GM13977 (cell line): ENCODE measurements around the gene ADGRE3.
A peak's percentile ranks its signal among the peaks of the same experiment; 100 is the strongest.
"Not testable (repeated sequence)": the region's sequence is repeated elsewhere in the genome, so short reads cannot be mapped to it uniquely, and the experiment has no call there.

ENCODE experiments used
- DNase-seq: peaks from one replicate; pipeline ENCODE4 v3.0.0; 2012; ENCODE audit warnings: low spot score
- in situ Hi-C: fragments of 300-500 bp; cut with MboI; formaldehyde crosslinking; loops from one replicate; pipeline ENCODE4 v1.12.0; 2022; ENCODE audit warnings: low sequenced_read_pairs, low pct_unique_long_range_greater_than_20kb, mixed read lengths, inconsistent platforms; ENCODE audit not compliant: unreplicated experiment
- TF ChIP-seq, protein P1 (sequence below): IDR thresholded peaks from 2 replicates; pipeline ENCODE4 v1.5.1; 2012; ENCODE audit warnings: mild to moderate bottlenecking, control low read depth; ENCODE audit not compliant: insufficient read depth; ENCODE audit errors: extremely low read depth, missing control alignments

The ADGRE3 gene

GRCh38 chr19:14611051-14611450 is 63.6 kb downstream of the ADGRE3 start:
- DNase-seq, result no peak
- TF ChIP-seq, protein P1, sequence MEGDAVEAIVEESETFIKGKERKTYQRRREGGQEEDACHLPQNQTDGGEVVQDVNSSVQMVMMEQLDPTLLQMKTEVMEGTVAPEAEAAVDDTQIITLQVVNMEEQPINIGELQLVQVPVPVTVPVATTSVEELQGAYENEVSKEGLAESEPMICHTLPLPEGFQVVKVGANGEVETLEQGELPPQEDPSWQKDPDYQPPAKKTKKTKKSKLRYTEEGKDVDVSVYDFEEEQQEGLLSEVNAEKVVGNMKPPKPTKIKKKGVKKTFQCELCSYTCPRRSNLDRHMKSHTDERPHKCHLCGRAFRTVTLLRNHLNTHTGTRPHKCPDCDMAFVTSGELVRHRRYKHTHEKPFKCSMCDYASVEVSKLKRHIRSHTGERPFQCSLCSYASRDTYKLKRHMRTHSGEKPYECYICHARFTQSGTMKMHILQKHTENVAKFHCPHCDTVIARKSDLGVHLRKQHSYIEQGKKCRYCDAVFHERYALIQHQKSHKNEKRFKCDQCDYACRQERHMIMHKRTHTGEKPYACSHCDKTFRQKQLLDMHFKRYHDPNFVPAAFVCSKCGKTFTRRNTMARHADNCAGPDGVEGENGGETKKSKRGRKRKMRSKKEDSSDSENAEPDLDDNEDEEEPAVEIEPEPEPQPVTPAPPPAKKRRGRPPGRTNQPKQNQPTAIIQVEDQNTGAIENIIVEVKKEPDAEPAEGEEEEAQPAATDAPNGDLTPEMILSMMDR, result no peak
- in situ Hi-C loops, result no loop called here

DNA sequence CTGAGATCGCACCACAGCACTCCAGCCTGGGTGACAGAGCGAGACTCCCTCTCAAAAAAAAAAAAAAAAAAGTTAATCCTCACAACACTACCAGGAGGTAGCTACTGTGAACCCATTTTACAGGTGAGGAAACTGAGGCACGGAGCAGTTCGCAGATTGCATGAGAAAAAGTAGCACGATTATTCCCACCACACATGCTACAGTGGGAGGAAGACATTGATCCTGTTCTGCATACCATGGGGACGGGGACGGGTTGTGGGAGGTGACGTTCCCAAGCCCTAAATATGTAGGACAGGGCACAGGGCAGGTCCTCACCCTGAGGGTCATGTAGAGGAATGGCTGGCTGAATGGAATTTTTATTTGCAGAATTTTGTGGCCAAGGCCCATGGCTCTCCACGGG is 68.0 kb downstream of the ADGRE3 start:
- no peak for DNase-seq
- TF ChIP-seq, protein P1, result no peak
- in situ Hi-C loops, result no loop called here

DNA sequence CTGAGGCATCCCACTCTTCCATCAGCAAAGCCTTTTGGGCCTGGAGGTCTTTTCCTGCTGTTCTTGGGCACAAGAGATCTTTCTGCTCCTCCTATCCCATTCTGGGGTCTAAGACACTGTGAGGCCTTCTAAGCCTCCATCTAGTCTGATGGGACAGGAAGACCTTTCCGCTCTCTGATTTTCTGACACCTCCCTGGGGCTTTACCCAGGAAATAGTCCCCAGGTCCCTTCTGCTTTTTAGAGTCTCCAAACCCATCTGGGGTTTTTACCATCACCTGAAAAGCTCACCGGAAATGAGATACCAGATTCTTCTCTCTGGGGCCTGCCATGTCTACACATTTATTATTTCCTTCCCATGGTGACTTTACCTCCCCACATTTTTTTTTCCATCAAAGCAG is 70.7 kb downstream of the ADGRE3 start:
- TF ChIP-seq, protein P1, result no peak
- in situ Hi-C loops, result no loop called here
- DNase-seq, result peak; percentile 68

DNA sequence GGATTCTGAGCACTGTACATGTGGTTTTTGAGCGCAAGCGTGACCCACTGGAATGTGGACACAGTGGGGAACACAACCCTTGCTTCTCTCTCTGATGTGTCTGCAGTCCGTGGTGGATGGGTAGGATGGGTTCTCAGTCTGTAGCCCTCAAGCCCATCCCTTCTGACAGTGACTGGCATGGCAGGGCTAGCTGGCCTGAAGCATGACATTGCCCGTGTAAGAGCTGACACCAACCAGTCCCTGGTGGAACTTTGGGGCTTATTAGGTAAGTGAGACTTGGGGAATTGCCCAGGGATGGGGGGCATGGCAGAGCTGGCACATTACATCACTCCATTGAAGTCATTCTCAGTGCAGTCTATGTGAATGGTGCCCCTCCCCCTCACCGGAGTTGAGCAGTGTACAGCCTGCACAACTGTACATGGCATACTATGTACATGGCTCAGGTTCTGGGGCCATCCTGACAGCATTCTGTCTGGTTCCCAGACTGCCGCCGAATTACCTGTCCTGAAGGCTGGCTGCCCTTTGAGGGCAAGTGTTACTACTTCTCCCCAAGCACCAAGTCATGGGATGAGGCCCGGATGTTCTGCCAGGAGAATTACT is 75.0 kb downstream of the ADGRE3 start:
- TF ChIP-seq, protein P1, result no peak
- DNase-seq, result no peak
- in situ Hi-C loops, result no loop called here

GRCh38 chr19:14595558-14595957 is 79.1 kb downstream of the ADGRE3 start:
- TF ChIP-seq, protein P1, result no peak
- in situ Hi-C loops, result no loop called here
- no peak for DNase-seq

DNA sequence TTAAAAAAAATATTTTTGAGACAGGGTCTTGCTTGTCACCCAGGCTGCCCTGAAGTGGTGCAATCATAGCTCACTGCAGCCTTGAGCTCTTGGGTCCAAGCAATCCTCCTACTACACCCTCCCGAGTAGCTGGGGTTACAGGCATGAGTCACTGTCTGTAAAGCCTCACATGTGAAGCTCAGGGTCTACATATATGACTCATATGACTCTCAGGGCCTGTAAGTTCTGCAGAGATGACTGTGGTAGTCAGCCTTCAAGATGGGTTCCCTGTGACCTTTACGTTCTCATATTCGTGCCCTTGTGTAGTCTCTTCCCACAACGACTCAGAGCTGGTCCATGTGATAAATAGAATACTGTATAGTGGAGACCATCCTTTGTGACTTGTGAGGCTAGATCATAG is 85.2 kb downstream of the ADGRE3 start:
- in situ Hi-C loops, result not testable (repeated sequence)

DNA sequence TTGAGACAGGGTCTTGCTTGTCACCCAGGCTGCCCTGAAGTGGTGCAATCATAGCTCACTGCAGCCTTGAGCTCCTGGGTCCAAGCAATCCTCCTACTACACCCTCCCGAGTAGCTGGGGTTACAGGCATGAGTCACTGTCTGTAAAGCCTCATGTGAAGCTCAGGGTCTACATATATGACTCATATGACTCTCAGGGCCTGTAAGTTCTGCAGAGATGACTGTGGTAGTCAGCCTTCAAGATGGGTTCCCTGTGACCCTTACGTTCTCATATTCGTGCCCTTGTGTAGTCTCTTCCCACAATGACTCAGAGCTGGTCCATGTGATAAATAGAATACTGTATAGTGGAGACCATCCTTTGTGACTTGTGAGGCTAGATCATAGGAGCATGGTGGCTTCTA is 89.5 kb downstream of the ADGRE3 start:
- DNase-seq, in situ Hi-C loops: not testable (repeated sequence)

More for the DNA sequence above, 85.2 kb downstream of the ADGRE3 start:
- DNase-seq, result not testable (repeated sequence)

GRCh38 chr19:14584372-14584771 is 90.3 kb downstream of the ADGRE3 start:
- DNase-seq, result not testable (repeated sequence)
- in situ Hi-C loops, result loop anchor here (5.0 kb wide), 1 partner anchor 103 kb away; no protein-coding TSS in a partner anchor
